HepG2 (cell line): ENCODE data around the gene POLR2M. TPM values are rescaled to one million over a fixed set of nuclear protein-coding genes. Genes with fewer than 3 reads are reported as not detected.

Experiments used
- ATAC-seq: fragments of 200-7000 bp; cut with Tn5 transposase; 3 replicates; pipeline ENCODE4 v1.9.1; 2020; ENCODE audit warnings: mild to moderate bottlenecking, moderate library complexity
- BruUV-seq: library from RNA; stranded (reverse); fragments of 400-500 nt; replicated peaks from 2 replicates; lab custom pipeline; 2021; lab: Mats Ljungman, UMichigan
- CTCF ChIA-PET: fragments of 300-600 bp; formaldehyde crosslinking; extraction: SDS; loops from one replicate; lab custom pipeline; 2021; ENCODE audit warnings: low total read pairs, inconsistent platforms, low intra/inter-chr PET ratio; lab: Yijun Ruan, JAX
- POLR2A ChIA-PET: fragments of 350-600 bp; sonication (Branson Sonifier 250); formaldehyde crosslinking; loops from one replicate; lab custom pipeline; 2020; ENCODE audit warnings: antibody characterized with exemption, inconsistent platforms; lab: Yijun Ruan, JAX
- DNase-seq: peaks from one replicate; pipeline ENCODE4 v3.0.0-alpha.2; 2015; ENCODE audit warnings: low spot score
- FAIRE-seq: peaks from 3 replicates; lab custom pipeline; 2011; peaks lifted over from hg19 to GRCh38; lab: Jason Lieb, UNC
- H2AFZ ChIP-seq: one replicate; pipeline ENCODE4 v1.6.1; 2011; ENCODE audit warnings: low read length, inconsistent platforms
- H3K27ac ChIP-seq: fragments of 300-600 bp; 3 replicates; pipeline ENCODE4 v1.8.0; 2011; ENCODE audit warnings: mixed run types, mild to moderate bottlenecking, mixed read lengths, low read length, inconsistent platforms; ENCODE audit not compliant: insufficient read depth; ENCODE audit errors: extremely low read length
- H3K27me3 ChIP-seq, 2 experiments: fragments of 200-600 bp in 1 of 2; 2 replicates in 1 of 2; 3 replicates in 1 of 2; pipeline versions ENCODE4 v1.6.0 to v1.8.0; 2011; ENCODE audit warnings: low read length in 2 of 2, mild to moderate bottlenecking in 2 of 2, moderate library complexity in 2 of 2, inconsistent platforms in 1 of 2; ENCODE audit not compliant: insufficient read depth in 2 of 2, control insufficient read depth in 1 of 2
- H3K36me3 ChIP-seq, 2 experiments: fragments of 200-600 bp in 1 of 2; replicated peaks in 1 of 2; 2 replicates in 1 of 2; 3 replicates in 1 of 2; pipeline versions ENCODE4 v1.5.1 to v1.8.0; 2011; ENCODE audit warnings: low read length in 2 of 2, inconsistent platforms in 1 of 2; ENCODE audit not compliant: insufficient read depth in 2 of 2, control insufficient read depth in 1 of 2
- H3K4me1 ChIP-seq: 2 replicates; pipeline ENCODE4 v1.5.1; 2012; ENCODE audit warnings: low read length, inconsistent platforms; ENCODE audit not compliant: insufficient read depth
- H3K4me2 ChIP-seq: 2 replicates; pipeline ENCODE4 v1.6.0; 2011; ENCODE audit warnings: low read depth, low read length, inconsistent platforms
- H3K4me3 ChIP-seq, 3 experiments: fragments of 200-600 bp in 1 of 3; sonication (generic), shearing (Covaris generic) in 1 of 3; replicated peaks in 1 of 3; 2 replicates each; pipeline ENCODE4 v1.5.1; 2011 to 2016; ENCODE audit warnings: low read length in 3 of 3, inconsistent platforms in 2 of 3, low read depth in 2 of 3, mild to moderate bottlenecking in 2 of 3, control low read depth in 1 of 3, mixed read lengths in 1 of 3; ENCODE audit not compliant: insufficient read depth in 1 of 3
- H3K79me2 ChIP-seq: one replicate; pipeline ENCODE4 v1.6.1; 2011; ENCODE audit warnings: low read length, inconsistent platforms; ENCODE audit not compliant: insufficient read depth
- H3K9ac ChIP-seq: 2 replicates; pipeline ENCODE4 v1.6.0; 2011; ENCODE audit warnings: mild to moderate bottlenecking, low read depth, low read length, inconsistent platforms; ENCODE audit not compliant: insufficient read depth
- H3K9me3 ChIP-seq: 2 replicates; pipeline ENCODE4 v1.5.1; 2012; ENCODE audit warnings: mild to moderate bottlenecking, low read length
- H4K20me1 ChIP-seq: 2 replicates; pipeline ENCODE4 v1.6.0; 2011; ENCODE audit warnings: inconsistent platforms, mild to moderate bottlenecking, low read length, moderate library complexity; ENCODE audit not compliant: insufficient read depth
- CC2D1A ChIP-seq: sonication (generic); formaldehyde crosslinking; IDR thresholded peaks from 2 replicates; pipeline ENCODE4 v1.8.1; 2023; ENCODE audit warnings: mild to moderate bottlenecking, missing genetic modification reagents
- ELF1 ChIP-seq: sonication (generic); formaldehyde crosslinking; IDR thresholded peaks from 2 replicates; pipeline ENCODE4 v1.4.0; 2020; ENCODE audit warnings: missing genetic modification reagents
- EP300 ChIP-seq, 3 experiments: sonication (generic) in 1 of 3; formaldehyde crosslinking in 1 of 3; IDR thresholded peaks; 2 replicates each; pipeline versions ENCODE4 v1.5.1 to v1.6.1; 2011 to 2020; ENCODE audit warnings: low read depth in 2 of 3, low read length in 2 of 3, borderline replicate concordance in 1 of 3, improper control_type of control experiment in 1 of 3, mild to moderate bottlenecking in 1 of 3, missing genetic modification reagents in 1 of 3, moderate library complexity in 1 of 3
- GABPA ChIP-seq, 2 experiments: IDR thresholded peaks; 2 replicates each; pipeline ENCODE4 v1.6.1; 2011 to 2016; ENCODE audit warnings: low read depth in 2 of 2, low read length in 1 of 2, missing biosample characterization in 1 of 2, missing genetic modification characterization in 1 of 2
- MED8 ChIP-seq: sonication (generic); formaldehyde crosslinking; IDR thresholded peaks from 2 replicates; pipeline ENCODE4 v1.8.1; 2023; ENCODE audit warnings: mild to moderate bottlenecking, missing genetic modification reagents; ENCODE audit not compliant: insufficient replicate concordance
- MYNN ChIP-seq: sonication (generic); formaldehyde crosslinking; IDR thresholded peaks from 2 replicates; pipeline ENCODE4 v1.4.0; 2020; ENCODE audit warnings: mild to moderate bottlenecking, low read depth, missing genetic modification reagents
- NR1H2 ChIP-seq: sonication (generic); formaldehyde crosslinking; IDR thresholded peaks from 2 replicates; pipeline ENCODE4 v1.8.1; 2022; ENCODE audit warnings: low read depth, missing genetic modification reagents, borderline replicate concordance
- RARA ChIP-seq: IDR thresholded peaks from 2 replicates; pipeline ENCODE4 v1.6.1; 2016; ENCODE audit warnings: missing genetic modification reagents, missing compliant biosample characterization
- SP4 ChIP-seq: sonication (generic); formaldehyde crosslinking; IDR thresholded peaks from 2 replicates; pipeline ENCODE4 v1.8.1; 2023; ENCODE audit warnings: mild to moderate bottlenecking, missing genetic modification reagents
- U2AF1 ChIP-seq: fragments of 200-400 bp; formaldehyde crosslinking; optimal IDR thresholded peaks from 2 replicates; pipeline ENCODE3; 2017; ENCODE audit warnings: mild to moderate bottlenecking, low read depth, low read length
- ZBTB25 ChIP-seq: IDR thresholded peaks from 2 replicates; pipeline ENCODE4 v1.6.1; 2018; ENCODE audit warnings: missing genetic modification reagents
- ZNF335 ChIP-seq: sonication (generic); formaldehyde crosslinking; IDR thresholded peaks from 2 replicates; pipeline ENCODE4 v1.4.0; 2020; ENCODE audit warnings: missing genetic modification reagents
- ZNF83 ChIP-seq: sonication (generic); formaldehyde crosslinking; IDR thresholded peaks from 2 replicates; pipeline ENCODE4 v1.4.0; 2020; ENCODE audit warnings: missing genetic modification reagents, mild to moderate bottlenecking, borderline replicate concordance
- ZSCAN9 ChIP-seq: IDR thresholded peaks from 2 replicates; pipeline ENCODE4 v1.6.1; 2016; ENCODE audit warnings: borderline replicate concordance
- WGBS: methylation state at CpG from one replicate; pipeline ENCODE4 v1.1.6; 2017; ENCODE audit warnings: low lambda C conversion rate; 5-methylcytosine and 5-hydroxymethylcytosine counted together
- in situ Hi-C: cut with HindIII; loops from 2 replicates; pipeline ENCODE4 v1.10.0; 2017; ENCODE audit warnings: low pct_unique_long_range_greater_than_20kb; ENCODE audit not compliant: extremely low pct_ligation_motif_present
- intact Hi-C: fragments of 100-400 bp; cut with micrococcal nuclease; formaldehyde crosslinking; loops from one replicate; pipeline ENCODE4 v1.10.0; 2022; ENCODE audit not compliant: unreplicated experiment
- polyA plus RNA-seq, 8 experiments: library from polyadenylated mRNA; depleted of rRNA in 3 of 8; stranded (reverse) in 7 of 8; unstranded in 1 of 8; fragments of >200 nt; fragmentation: Illumina TruSeq in 4 of 8; extraction: Trizol in 4 of 8; gene quantifications; 2 replicates each; pipeline versions ENCODE4 v1.2.1 to v1.2.3, GENCODE V29; 2011 to 2016; ENCODE audit warnings: low read depth in 4 of 8, missing spikeins in 1 of 8, mixed read lengths in 1 of 8; ENCODE audit not compliant: insufficient read depth in 1 of 8
- total RNA-seq, 5 experiments: library from RNA; depleted of rRNA; stranded (reverse); fragments of >200 nt; fragmentation: Illumina TruSeq; extraction: Trizol; gene quantifications; 2 replicates each; pipeline ENCODE4 v1.2.3, GENCODE V29; 2016; ENCODE audit warnings: low read depth in 1 of 5
- TF ChIP-seq, protein P1 (sequence below): IDR thresholded peaks from 2 replicates; pipeline ENCODE4 v1.6.1; 2016; ENCODE audit warnings: low read depth
- TF ChIP-seq, protein P2 (sequence below): IDR thresholded peaks from 2 replicates; pipeline ENCODE4 v1.6.1; 2012; ENCODE audit warnings: low read depth, low read length, improper control_type of control experiment
- TF ChIP-seq, protein P3 (sequence below): sonication (generic); formaldehyde crosslinking; IDR thresholded peaks from 2 replicates; pipeline ENCODE4 v1.5.1; 2020; ENCODE audit warnings: missing genetic modification reagents, mild to moderate bottlenecking, borderline replicate concordance

The POLR2M gene
- total and polyA plus RNA-seq, 2 of the 13 experiments (the other 11 are each of a cell fraction or from before 2014, with no cell fraction given) = 25.9 to 48.5 TPM

DNA sequence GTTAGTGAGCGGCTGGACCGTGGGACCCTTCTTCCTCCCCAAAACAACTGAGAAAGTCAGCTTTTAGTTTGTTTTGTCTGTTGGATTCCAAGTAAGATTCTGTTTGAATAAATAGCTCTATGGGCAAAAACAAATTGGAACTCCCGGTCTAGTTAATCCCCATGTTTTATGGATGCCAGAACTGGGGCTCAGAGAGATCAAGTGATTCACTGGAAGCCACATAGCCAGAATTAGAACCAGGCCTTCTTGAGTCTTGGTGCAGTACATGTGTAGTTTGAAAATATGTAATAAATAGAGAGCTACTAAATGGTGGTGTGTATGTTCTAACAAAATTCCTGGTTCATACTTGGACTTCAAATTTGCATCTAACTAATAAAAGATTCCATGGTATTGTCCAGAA, 29.3 kb upstream of the POLR2M start (continued):
- TF ChIP-seq GABPA (IDR thresholded peaks at IDR 0.05; ENCODE audit: low read depth, low read length) (no peak), GABPA (CRISPR knock-in tag; IDR thresholded peaks at IDR 0.05; ENCODE audit: low read depth) (no peak), ZSCAN9 (CRISPR knock-in tag) (no peak), NR1H2 (CRISPR knock-in tag) (no peak), SP4 (CRISPR knock-in tag) (no peak), ZBTB25 (CRISPR knock-in tag) (no peak)

DNA sequence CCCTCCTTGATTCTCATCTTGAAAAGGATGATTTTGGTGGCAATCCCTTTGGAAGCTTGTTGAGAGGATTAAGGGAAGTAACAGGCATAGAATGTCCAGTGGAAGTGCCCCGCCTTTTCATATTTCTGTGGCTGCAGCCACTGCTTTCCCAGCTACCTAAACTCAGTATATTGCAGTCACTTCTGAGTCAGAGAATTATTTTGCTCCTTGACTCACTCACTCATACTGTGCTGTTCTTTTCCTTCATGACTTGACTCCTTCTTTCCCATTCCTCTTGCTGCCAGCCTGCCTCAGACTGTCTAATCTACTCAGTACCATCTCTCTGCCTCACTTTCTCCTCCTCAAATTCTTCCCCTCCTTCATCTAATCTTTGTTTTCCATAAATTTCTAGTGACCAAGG, 26.5 kb upstream of the POLR2M start:
- Histone ChIP-seq H3K36me3 (no peaks in the 10 kb centered on the region), H4K20me1 (no peaks in the 10 kb centered on the region), H3K4me3 (no peak overlapping the region), H3K27ac (no peak overlapping the region), H3K4me2 (no peak overlapping the region), H3K27me3 (peaks cover 2 to 15% of the 10 kb centered on the region in 2 experiments; a peak in 2 of 5 replicates), H3K4me1 (no peaks in the 10 kb centered on the region), H3K9me3 (no peaks in the 10 kb centered on the region), H3K79me2 (no peaks in the 10 kb centered on the region), H3K9ac (no peak overlapping the region), H2AFZ (no peak overlapping the region)
- in situ Hi-C loops = no loop called here
- DNase-seq (no peak), FAIRE-seq (no peak), ATAC-seq (no peak)
- POLR2A ChIA-PET = no interaction called here
- CTCF ChIA-PET = no interaction called here
- BruUV-seq = no TSS peak
- intact Hi-C loops = no loop called here
- 57% methylated on average over 1 of the region's 1 CpG for WGBS
- no peak for TF ChIP-seq MYNN (CRISPR knock-in tag)
- no peak for TF ChIP-seq EP300 (IDR thresholded peaks at IDR 0.05; ENCODE audit: low read depth in 2 of 2, low read length in 2 of 2)
- TF ChIP-seq EP300 (CRISPR knock-in tag; IDR thresholded peaks at IDR 0.05; ENCODE audit: borderline replicate concordance) = no peak
- no peak for TF ChIP-seq RARA
- no peak for TF ChIP-seq U2AF1
- no peak for TF ChIP-seq ZNF335 (CRISPR knock-in tag)
- TF ChIP-seq, protein P1, sequence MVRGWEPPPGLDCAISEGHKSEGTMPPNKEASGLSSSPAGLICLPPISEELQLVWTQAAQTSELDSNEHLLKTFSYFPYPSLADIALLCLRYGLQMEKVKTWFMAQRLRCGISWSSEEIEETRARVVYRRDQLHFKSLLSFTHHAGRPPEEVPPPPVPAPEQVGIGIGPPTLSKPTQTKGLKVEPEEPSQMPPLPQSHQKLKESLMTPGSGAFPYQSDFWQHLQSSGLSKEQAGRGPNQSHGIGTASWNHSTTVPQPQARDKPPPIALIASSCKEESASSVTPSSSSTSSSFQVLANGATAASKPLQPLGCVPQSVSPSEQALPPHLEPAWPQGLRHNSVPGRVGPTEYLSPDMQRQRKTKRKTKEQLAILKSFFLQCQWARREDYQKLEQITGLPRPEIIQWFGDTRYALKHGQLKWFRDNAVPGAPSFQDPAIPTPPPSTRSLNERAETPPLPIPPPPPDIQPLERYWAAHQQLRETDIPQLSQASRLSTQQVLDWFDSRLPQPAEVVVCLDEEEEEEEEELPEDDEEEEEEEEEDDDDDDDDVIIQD (CRISPR knock-in tag) = no peak
- TF ChIP-seq ELF1 (CRISPR knock-in tag) = no peak
- TF ChIP-seq ZNF83 (CRISPR knock-in tag) = no peak
- TF ChIP-seq, protein P2, sequence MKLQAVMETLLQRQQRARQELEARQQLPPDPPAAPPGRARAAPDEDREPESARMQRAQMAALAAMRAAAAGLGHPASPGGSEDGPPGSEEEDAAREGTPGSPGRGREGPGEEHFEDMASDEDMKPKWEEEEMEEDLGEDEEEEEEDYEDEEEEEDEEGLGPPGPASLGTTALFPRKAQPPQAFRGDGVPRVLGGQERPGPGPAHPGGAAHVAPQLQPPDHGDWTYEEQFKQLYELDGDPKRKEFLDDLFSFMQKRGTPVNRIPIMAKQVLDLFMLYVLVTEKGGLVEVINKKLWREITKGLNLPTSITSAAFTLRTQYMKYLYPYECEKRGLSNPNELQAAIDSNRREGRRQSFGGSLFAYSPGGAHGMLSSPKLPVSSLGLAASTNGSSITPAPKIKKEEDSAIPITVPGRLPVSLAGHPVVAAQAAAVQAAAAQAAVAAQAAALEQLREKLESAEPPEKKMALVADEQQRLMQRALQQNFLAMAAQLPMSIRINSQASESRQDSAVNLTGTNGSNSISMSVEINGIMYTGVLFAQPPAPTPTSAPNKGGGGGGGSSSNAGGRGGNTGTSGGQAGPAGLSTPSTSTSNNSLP = no peak
- no peak for TF ChIP-seq CC2D1A (CRISPR knock-in tag)
- TF ChIP-seq, protein P3, sequence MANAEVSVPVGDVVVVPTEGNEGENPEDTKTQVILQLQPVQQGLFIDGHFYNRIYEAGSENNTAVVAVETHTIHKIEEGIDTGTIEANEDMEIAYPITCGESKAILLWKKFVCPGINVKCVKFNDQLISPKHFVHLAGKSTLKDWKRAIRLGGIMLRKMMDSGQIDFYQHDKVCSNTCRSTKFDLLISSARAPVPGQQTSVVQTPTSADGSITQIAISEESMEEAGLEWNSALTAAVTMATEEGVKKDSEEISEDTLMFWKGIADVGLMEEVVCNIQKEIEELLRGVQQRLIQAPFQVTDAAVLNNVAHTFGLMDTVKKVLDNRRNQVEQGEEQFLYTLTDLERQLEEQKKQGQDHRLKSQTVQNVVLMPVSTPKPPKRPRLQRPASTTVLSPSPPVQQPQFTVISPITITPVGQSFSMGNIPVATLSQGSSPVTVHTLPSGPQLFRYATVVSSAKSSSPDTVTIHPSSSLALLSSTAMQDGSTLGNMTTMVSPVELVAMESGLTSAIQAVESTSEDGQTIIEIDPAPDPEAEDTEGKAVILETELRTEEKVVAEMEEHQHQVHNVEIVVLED = no peak
- no peak for TF ChIP-seq MED8
